CD4-positive, alpha-beta T cell treated with Interleukin-21 for 1 hour (primary cell): ENCODE results near the gene CDK6.
A peak's percentile ranks its signal among the peaks of the same experiment; 100 is the strongest.
"Not testable (repeated sequence)": the region's sequence is repeated elsewhere in the genome, so short reads cannot be mapped to it uniquely, and the experiment has no call there.

Experiments used
- DNase-seq: peaks from one replicate; pipeline ENCODE4 v3.0.0-alpha.2; 2020

The CDK6 gene

GRCh38 chr7:92609921-92610518, 226.4 kb downstream of the CDK6 start:
- peak; percentile 40 for DNase-seq

GRCh38 chr7:92608380-92609322, 227.7 kb downstream of the CDK6 start:
- DNase-seq, result no peak

- no peak for DNase-seq
Observed at GRCh38 chr7:92606985-92607384, 229.4 kb downstream of the CDK6 start.

- DNase-seq, result not testable (repeated sequence)
Observed at GRCh38 chr7:92604517-92604916, 231.9 kb downstream of the CDK6 start.

- DNase-seq, result no peak
Observed at GRCh38 chr7:92603089-92603445, 233.3 kb downstream of the CDK6 start.

- no peak for DNase-seq
Observed at GRCh38 chr7:92602352-92603088, 233.9 kb downstream of the CDK6 start.

GRCh38 chr7:92598310-92598981, 237.9 kb downstream of the CDK6 start:
- DNase-seq, result no peak

- no peak for DNase-seq
Observed at GRCh38 chr7:92595281-92595680, 241.1 kb downstream of the CDK6 start.

GRCh38 chr7:92594746-92595145, 241.6 kb downstream of the CDK6 start:
- no peak for DNase-seq

- no peak for DNase-seq
Observed at GRCh38 chr7:92590711-92591310, 245.6 kb downstream of the CDK6 start.

GRCh38 chr7:92589056-92589455, 247.3 kb downstream of the CDK6 start:
- DNase-seq, result no peak

GRCh38 chr7:92588561-92588960, 247.8 kb downstream of the CDK6 start:
- DNase-seq, result no peak

GRCh38 chr7:92586841-92587240, 249.5 kb downstream of the CDK6 start:
- no peak for DNase-seq

- DNase-seq, result no peak
Observed at GRCh38 chr7:92586403-92586802, 250.0 kb downstream of the CDK6 start.

GRCh38 chr7:92584953-92585352, 251.4 kb downstream of the CDK6 start:
- peak; percentile 45 for DNase-seq

- DNase-seq, result no peak
Observed at GRCh38 chr7:92582948-92583347, 253.4 kb downstream of the CDK6 start.

GRCh38 chr7:92576296-92576695, 260.1 kb downstream of the CDK6 start:
- no peak for DNase-seq

- DNase-seq, result no peak
Observed at GRCh38 chr7:92569137-92569536, 267.2 kb downstream of the CDK6 start.

GRCh38 chr7:92567460-92567859, 268.9 kb downstream of the CDK6 start:
- DNase-seq, result no peak

GRCh38 chr7:92563345-92563744, 273.0 kb downstream of the CDK6 start:
- DNase-seq, result no peak

GRCh38 chr7:92560602-92561001, 275.8 kb downstream of the CDK6 start:
- DNase-seq, result no peak

GRCh38 chr7:92557808-92558362, 278.5 kb downstream of the CDK6 start:
- DNase-seq, result no peak
